CD4-positive, alpha-beta T cell treated with Interleukin-6 for 4 hours (primary cell): ENCODE results near the gene BPIFA2.

Source experiments
- DNase-seq: peaks from one replicate; pipeline ENCODE4 v3.0.0-alpha.2; 2020; ENCODE audit warnings: mixed read lengths

BPIFA2 gene

DNA sequence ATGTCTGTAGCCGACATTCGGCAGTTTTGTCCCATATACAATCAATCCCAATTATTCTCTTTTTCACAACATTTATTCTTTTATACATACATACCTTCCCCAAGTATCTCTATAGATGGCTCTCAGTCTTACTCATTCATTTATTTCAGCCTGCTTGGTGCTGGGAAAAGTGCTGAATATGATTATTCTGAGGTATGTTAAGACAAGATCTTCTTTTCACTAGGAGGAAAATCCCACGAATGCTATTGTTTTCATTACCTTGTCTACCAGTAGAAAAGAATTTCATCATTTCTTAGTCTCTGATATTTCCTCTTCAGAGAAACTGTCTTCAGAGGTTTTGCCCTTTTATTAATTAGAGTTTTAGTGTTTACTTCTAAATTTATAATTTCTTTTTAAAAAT is 35.5 kb downstream of the BPIFA2 start:
- DNase-seq: no peak

DNA sequence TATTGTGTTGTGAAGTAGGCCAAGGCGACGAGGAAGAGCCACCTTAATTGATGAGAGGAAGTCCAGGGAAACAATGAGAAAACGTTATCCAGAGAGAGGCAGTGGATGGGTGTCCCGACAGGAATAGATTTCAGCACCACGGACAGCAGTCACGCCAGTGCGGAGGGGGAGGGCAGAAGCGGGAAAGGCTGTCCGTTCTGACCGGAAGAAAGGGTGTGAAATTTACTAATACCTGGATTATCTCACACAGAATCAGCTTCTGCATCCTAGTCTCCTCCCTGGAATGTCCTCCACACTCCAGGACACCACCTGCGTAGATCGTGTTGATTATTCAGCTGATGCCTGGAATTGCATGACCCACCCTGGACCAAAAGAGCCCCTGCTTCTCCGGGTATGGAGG is 41.8 kb downstream of the BPIFA2 start:
- DNase-seq: peak; percentile 41

GRCh38 chr20:33210371-33210770 is 42.4 kb downstream of the BPIFA2 start:
- DNase-seq: no peak

GRCh38 chr20:33211817-33212424 is 44.0 kb downstream of the BPIFA2 start:
- DNase-seq: peak; percentile 24

DNA sequence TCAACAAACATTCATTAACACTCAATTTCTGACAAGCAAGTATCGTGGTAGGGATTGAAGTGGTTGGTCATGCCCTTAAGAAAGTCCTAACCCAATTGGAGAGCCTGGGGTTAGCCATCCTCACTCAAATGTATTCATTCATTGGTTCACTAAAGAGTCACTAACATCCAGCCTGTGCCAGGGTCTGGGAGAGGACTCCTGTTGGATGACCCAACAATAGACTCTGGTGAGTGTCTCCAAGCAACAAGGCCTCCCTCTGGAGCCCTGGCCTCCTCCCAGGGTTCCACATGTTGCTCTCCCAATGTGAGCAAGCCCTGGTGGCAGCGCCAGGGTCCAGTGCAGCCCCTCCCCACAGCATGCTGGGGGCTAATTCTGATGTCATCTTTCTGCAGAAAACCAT is 49.1 kb downstream of the BPIFA2 start, which contains the start of gene BPIFA3:
TSS of gene BPIFA3 (plus strand) at position 301 of the 400 bp plus-strand sequence. CDS start 185 bp downstream, outside the sequence.
- no peak for DNase-seq

DNA sequence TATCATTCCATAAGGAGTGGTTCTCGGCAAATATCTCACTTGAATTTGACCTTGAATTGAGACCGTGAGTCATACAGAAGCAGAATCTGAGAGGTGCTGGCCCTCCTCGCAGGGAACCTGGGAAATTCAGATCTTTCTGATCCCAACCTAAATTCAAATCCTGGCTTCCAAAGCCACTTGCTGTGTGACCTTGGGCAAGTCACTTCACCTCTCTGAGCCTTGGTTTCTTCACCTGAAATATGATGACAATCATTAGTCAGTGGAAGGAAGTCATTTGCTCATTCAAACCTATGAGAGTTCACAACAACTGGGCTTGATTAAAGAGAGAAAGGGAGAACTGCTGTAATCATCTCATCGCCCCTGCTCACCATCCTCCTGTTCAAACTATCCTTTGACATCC is 56.4 kb downstream of the BPIFA2 start:
- DNase-seq: no peak

GRCh38 chr20:33229843-33230242 is 61.9 kb downstream of the BPIFA2 start:
- no peak for DNase-seq
